CD4-positive, alpha-beta T cell treated with Interleukin-15 for 4 hours (primary cell): ENCODE data around the gene SLC29A2.
A peak's percentile ranks its signal among the peaks of the same experiment; 100 is the strongest.

Source experiments
- DNase-seq: peaks from one replicate; pipeline ENCODE4 v3.0.0-alpha.2; 2020; ENCODE audit warnings: low spot score

SLC29A2 gene

GRCh38 chr11:66317723-66318599 lies 53.6 kb downstream of the SLC29A2 start:
- peak; percentile 33 for DNase-seq

- DNase-seq, result no peak
These were observed 54.2 kb downstream of the SLC29A2 start for GRCh38 chr11:66317322-66317722.

- no peak for DNase-seq
These were observed 54.7 kb downstream of the SLC29A2 start, which contains the start of gene CD248 for GRCh38 chr11:66316849-66317251. CD248 (minus strand) TSS chr11:66317044; CDS start chr11:66317027, 17 bp downstream.

- no peak for DNase-seq
These were observed 55.4 kb downstream of the SLC29A2 start for GRCh38 chr11:66315921-66316811.

- DNase-seq, result no peak
These were observed 56.1 kb downstream of the SLC29A2 start for GRCh38 chr11:66315498-66315885.

GRCh38 chr11:66314561-66315497 lies 56.7 kb downstream of the SLC29A2 start:
- DNase-seq, result no peak

- no peak for DNase-seq
These were observed 57.4 kb downstream of the SLC29A2 start for GRCh38 chr11:66314186-66314501.

GRCh38 chr11:66313321-66314185 lies 58.0 kb downstream of the SLC29A2 start:
- no peak for DNase-seq

GRCh38 chr11:66312549-66313320 lies 58.8 kb downstream of the SLC29A2 start:
- DNase-seq, result peak; percentile 97
